Pancreas (tissue), 10 donors: ENCODE results near the gene MAMDC2. TPM values are rescaled to one million over a fixed set of nuclear protein-coding genes. Genes with fewer than 3 reads are reported as not detected.

Experiments used
- ATAC-seq, 4 donors: fragments of 200-7000 bp; cut with Tn5 transposase; one replicate each; pipeline versions ENCODE4 v1.8.0 to v1.9.1; 2020; ENCODE audit warnings: mild to moderate bottlenecking in 4 of 4, moderate library complexity in 4 of 4
- DNase-seq, 6 donors: peaks; one replicate each; pipeline ENCODE4 v3.0.0-alpha.2; 2020
- FAIRE-seq: peaks from 2 replicates; lab custom pipeline; 2012; peaks lifted over from hg19 to GRCh38; lab: Jason Lieb, UNC
- H3K27ac ChIP-seq, 4 donors: fragments of 200-600 bp; sonication (generic); 1 replicate in 3 of 4; 2 replicates in 1 of 4; pipeline versions ENCODE4 v1.5.0 to v1.8.0; 2020
- H3K27me3 ChIP-seq, 4 donors: fragments of 200-600 bp; one replicate each; pipeline ENCODE4 v1.8.0; 2021
- H3K36me3 ChIP-seq, 3 donors: fragments of 200-600 bp; sonication (generic) in 1 of 3; one replicate each; pipeline versions ENCODE4 v1.5.0 to v1.8.0; 2020 to 2021
- H3K4me1 ChIP-seq, 3 donors: fragments of 200-600 bp; one replicate each; pipeline ENCODE4 v1.8.0; 2021
- H3K4me3 ChIP-seq, 4 donors: fragments of 200-600 bp; sonication (generic) in 2 of 4; one replicate each; pipeline versions ENCODE4 v1.5.0 to v1.8.0; 2020 to 2021
- H3K9me3 ChIP-seq, 4 donors: fragments of 200-600 bp; one replicate each; pipeline ENCODE4 v1.8.0; 2021
- WGBS, 2 donors: extraction: QIAGEN DNeasy Blood & Tissue Kit; methylation state at CpG; one replicate each; pipeline ENCODE4 v1.1.7; 2013; 5-methylcytosine and 5-hydroxymethylcytosine counted together
- intact Hi-C, 3 donors: fragments of 100-400 bp; cut with DNase I; formaldehyde crosslinking; loops; one replicate each; pipeline versions ENCODE4 v1.11.1 to v1.14.2; 2022
- polyA plus RNA-seq, 2 donors: library from polyadenylated mRNA; stranded (reverse); fragments of 200-250 nt; gene quantifications; one replicate each; pipeline ENCODE4 v1.2.3, GENCODE V29; 2013
- total RNA-seq, 6 donors: library from RNA; stranded (reverse); fragmentation: NEBNext Ultra II Directional in 4 of 6; extraction: Animal tissue kit (Norgen Biotek cat#: 25700) in 4 of 6; gene quantifications; one replicate each; pipeline versions ENCODE4 v1.2.1 to v1.2.4, GENCODE V29; 2021 to 2023
- TF ChIP-seq, protein P1 (sequence below), 4 donors: fragments of 200-600 bp; sonication (generic) in 3 of 4; IDR thresholded peaks; one replicate each; pipeline versions ENCODE4 v1.5.0 to v1.8.0; 2021; ENCODE audit warnings: antibody characterized with exemption in 4 of 4
- donor health status: healthy with polysubstance abuse.
- donor health status: DM: no; HTN: no; CAD: no; lungs with moderate emphysema.
- donor health status: DM: no; HTN: no; CAD: no.
- donor health status: control.
- donor health status: control.
- donor health status: Bipolar disorder and iron deficiency.
- donor health status: DM: yes; HTN: yes; CAD: no.
- donor health status: DM: no; HTN: no; CAD: no.
- donor health status: DM: no; HTN: no; CAD: no.
- donor health status: DM: yes; HTN: yes; CAD: no.

Gene MAMDC2
- total and polyA plus RNA-seq, 8 donors: 0.95 to 4.7 (median 1.3) TPM

- FAIRE-seq (no peak), DNase-seq (peak in 4 of 6 donors; percentile 59 to 78 (median 64)), ATAC-seq (peak; percentile 86 to 93 (median 87))
- intact Hi-C loops: no loop called here
- TF ChIP-seq, protein P1, sequence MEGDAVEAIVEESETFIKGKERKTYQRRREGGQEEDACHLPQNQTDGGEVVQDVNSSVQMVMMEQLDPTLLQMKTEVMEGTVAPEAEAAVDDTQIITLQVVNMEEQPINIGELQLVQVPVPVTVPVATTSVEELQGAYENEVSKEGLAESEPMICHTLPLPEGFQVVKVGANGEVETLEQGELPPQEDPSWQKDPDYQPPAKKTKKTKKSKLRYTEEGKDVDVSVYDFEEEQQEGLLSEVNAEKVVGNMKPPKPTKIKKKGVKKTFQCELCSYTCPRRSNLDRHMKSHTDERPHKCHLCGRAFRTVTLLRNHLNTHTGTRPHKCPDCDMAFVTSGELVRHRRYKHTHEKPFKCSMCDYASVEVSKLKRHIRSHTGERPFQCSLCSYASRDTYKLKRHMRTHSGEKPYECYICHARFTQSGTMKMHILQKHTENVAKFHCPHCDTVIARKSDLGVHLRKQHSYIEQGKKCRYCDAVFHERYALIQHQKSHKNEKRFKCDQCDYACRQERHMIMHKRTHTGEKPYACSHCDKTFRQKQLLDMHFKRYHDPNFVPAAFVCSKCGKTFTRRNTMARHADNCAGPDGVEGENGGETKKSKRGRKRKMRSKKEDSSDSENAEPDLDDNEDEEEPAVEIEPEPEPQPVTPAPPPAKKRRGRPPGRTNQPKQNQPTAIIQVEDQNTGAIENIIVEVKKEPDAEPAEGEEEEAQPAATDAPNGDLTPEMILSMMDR (IDR thresholded peaks at IDR 0.05): no peak
- H3K36me3 ChIP-seq: no peaks in the 10 kb centered on the region
- peak overlapping the region in 2 of 4 donors; percentile 14 to 39 for H3K27ac ChIP-seq
- H3K9me3 ChIP-seq: no peaks in the 10 kb centered on the region
- peaks cover 6 to 23% (median 19%) of the 10 kb centered on the region in 3 donors for H3K4me1 ChIP-seq
- H3K27me3 ChIP-seq: no peaks in the 10 kb centered on the region
- H3K4me3 ChIP-seq: no peak overlapping the region
- WGBS, 2 donors: 21 to 23% methylated on average over 2 of the region's 2 CpGs
Measured at GRCh38 chr9:70053864-70054263, 10.2 kb downstream of the MAMDC2 start.

- TF ChIP-seq, protein P1 (IDR thresholded peaks at IDR 0.05): no peak
- WGBS, 2 donors: 88% methylated on average over 3 of the region's 3 CpGs
- Histone ChIP-seq H3K4me3 (no peak overlapping the region), H3K9me3 (no peaks in the 10 kb centered on the region), H3K27me3 (no peaks in the 10 kb centered on the region), H3K27ac (no peak overlapping the region), H3K36me3 (no peaks in the 10 kb centered on the region), H3K4me1 (peaks cover 6 to 20% (median 19%) of the 10 kb centered on the region in 3 donors)
- no peak for FAIRE-seq
- ATAC-seq: no peak
- intact Hi-C loops: no loop called here
- no peak for DNase-seq
Measured at GRCh38 chr9:70054521-70054920, 10.9 kb downstream of the MAMDC2 start.

DNA sequence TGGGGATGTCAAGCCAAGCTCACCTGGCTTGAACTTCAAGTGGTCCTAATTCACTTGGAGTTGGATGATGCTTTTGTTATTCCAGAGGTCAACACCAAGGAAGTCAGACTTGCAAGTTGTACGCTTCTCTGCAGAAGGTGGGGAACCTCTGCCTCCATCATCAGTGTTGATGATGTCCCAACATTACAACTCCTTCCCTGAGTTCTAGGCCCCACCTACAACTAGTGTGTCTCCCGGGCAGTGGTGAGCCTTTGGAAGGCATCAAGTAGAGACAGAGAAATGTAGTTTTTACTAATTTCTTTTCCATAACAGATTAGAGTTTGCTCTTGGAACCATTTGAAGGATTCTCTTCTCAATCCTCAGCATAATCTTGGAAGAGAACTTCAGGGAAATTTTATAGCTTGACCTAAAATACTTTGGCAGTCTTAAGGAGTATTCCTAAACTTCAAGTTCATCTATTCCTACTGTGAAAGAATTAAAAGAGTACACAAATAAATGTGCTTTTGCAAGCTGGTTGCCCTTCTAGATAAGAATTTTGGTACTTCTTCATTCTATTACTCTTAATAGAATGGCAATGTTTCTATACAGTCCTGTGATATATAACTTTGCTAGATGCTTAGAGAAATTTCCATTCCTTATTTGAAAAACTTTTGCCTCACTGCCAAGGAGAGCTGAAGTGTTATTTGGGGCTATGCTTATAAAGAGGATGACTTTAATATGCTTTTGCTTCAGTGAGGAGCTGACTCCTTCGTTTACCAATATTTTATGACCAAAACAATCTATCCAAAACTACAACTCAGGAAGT is 12.0 kb downstream of the MAMDC2 start:
- no peak overlapping the region for H3K4me3 ChIP-seq
- no peaks in the 10 kb centered on the region for H3K9me3 ChIP-seq
- H3K27ac ChIP-seq: no peak overlapping the region
- H3K36me3 ChIP-seq: no peaks in the 10 kb centered on the region
- DNase-seq: no peak
- ATAC-seq: no peak
- H3K27me3 ChIP-seq: no peaks in the 10 kb centered on the region
- FAIRE-seq: peak; percentile 79
- WGBS, 2 donors: 89 to 91% methylated on average over 3 of the region's 3 CpGs
- H3K4me1 ChIP-seq: peaks cover 6 to 20% (median 19%) of the 10 kb centered on the region in 3 donors
- intact Hi-C loops: no loop called here
- TF ChIP-seq, protein P1 (IDR thresholded peaks at IDR 0.05): no peak

- H3K4me3 ChIP-seq: no peak overlapping the region
- ATAC-seq: no peak
- WGBS, 2 donors: 95 to 96% methylated on average over 10 of the region's 10 CpGs
- intact Hi-C loops: no loop called here
- H3K9me3 ChIP-seq: no peaks in the 10 kb centered on the region
- no peaks in the 10 kb centered on the region for H3K36me3 ChIP-seq
- no peaks in the 10 kb centered on the region for H3K27me3 ChIP-seq
- peaks cover 6 to 20% (median 19%) of the 10 kb centered on the region in 3 donors for H3K4me1 ChIP-seq
- no peak for DNase-seq
- FAIRE-seq: no peak
- TF ChIP-seq, protein P1 (IDR thresholded peaks at IDR 0.05): no peak
- no peak overlapping the region for H3K27ac ChIP-seq
Measured at GRCh38 chr9:70056211-70056944, 12.7 kb downstream of the MAMDC2 start.
